GM19467 (cell line): ENCODE measurements around the gene ZNF468.
"Not testable (repeated sequence)": the region's sequence is repeated elsewhere in the genome, so short reads cannot be mapped to it uniquely, and the experiment has no call there.

Experiments
- ATAC-seq: cut with Tn5 transposase; IDR thresholded peaks from one replicate; pipeline ENCODE4 v1.9.1; 2021; ENCODE audit warnings: mild to moderate bottlenecking, moderate library complexity; ENCODE audit not compliant: unreplicated experiment

Gene ZNF468

GRCh38 chr19:52857378-52858191, at the start of gene ZNF468:
Gene ZNF468 (minus strand): TSS chr19:52857619. CDS start chr19:52854272, 3,347 bp downstream.
- peak; percentile 98 for ATAC-seq

GRCh38 chr19:52904052-52904780, 46.8 kb upstream of the ZNF468 start:
- not testable (repeated sequence) for ATAC-seq

- ATAC-seq, result no peak
These were observed 44.4 kb upstream of the ZNF468 start for GRCh38 chr19:52901842-52902241.

GRCh38 chr19:52898596-52898995, 41.2 kb upstream of the ZNF468 start:
- ATAC-seq, result not testable (repeated sequence)

- ATAC-seq, result no peak
These were observed 40.7 kb upstream of the ZNF468 start for GRCh38 chr19:52898101-52898500.

GRCh38 chr19:52897138-52897935, 39.9 kb upstream of the ZNF468 start, which contains the start of gene ZNF320:
Gene ZNF320 (minus strand): TSS chr19:52897635. CDS start chr19:52890255, 7,380 bp downstream.
- ATAC-seq, result peak; percentile 91

GRCh38 chr19:52896431-52897137, 39.2 kb upstream of the ZNF468 start:
- no peak for ATAC-seq

GRCh38 chr19:52891336-52891735, 33.9 kb upstream of the ZNF468 start:
- no peak for ATAC-seq

- no peak for ATAC-seq
These were observed 32.5 kb upstream of the ZNF468 start for GRCh38 chr19:52889931-52890330.

- ATAC-seq, result no peak
These were observed 31.7 kb upstream of the ZNF468 start for GRCh38 chr19:52889076-52889475.

GRCh38 chr19:52880895-52881389, 23.5 kb upstream of the ZNF468 start:
- no peak for ATAC-seq

- ATAC-seq, result not testable (repeated sequence)
These were observed 15.6 kb upstream of the ZNF468 start for GRCh38 chr19:52872996-52873395.

GRCh38 chr19:52871466-52871865, 14.0 kb upstream of the ZNF468 start:
- ATAC-seq, result no peak

- not testable (repeated sequence) for ATAC-seq
These were observed 10.6 kb upstream of the ZNF468 start for GRCh38 chr19:52868031-52868430.

- peak; percentile 31 for ATAC-seq
These were observed 660 bp downstream of the ZNF468 start for GRCh38 chr19:52856540-52857377.

- not testable (repeated sequence) for ATAC-seq
These were observed 10.1 kb downstream of the ZNF468 start for GRCh38 chr19:52847352-52847751.

- ATAC-seq, result not testable (repeated sequence)
These were observed 16.5 kb downstream of the ZNF468 start for GRCh38 chr19:52840825-52841465.

GRCh38 chr19:52834289-52834688, 23.1 kb downstream of the ZNF468 start:
- ATAC-seq, result not testable (repeated sequence)

GRCh38 chr19:52833541-52833940, 23.9 kb downstream of the ZNF468 start:
- ATAC-seq, result not testable (repeated sequence)
